Naive thymus-derived CD4-positive, alpha-beta T cell (primary cell): ENCODE data around the gene C1orf50. TPM values are rescaled to one million over a fixed set of nuclear protein-coding genes. Genes with fewer than 3 reads are reported as not detected.

Source experiments
- ATAC-seq: fragments of 150-1000 bp; cut with Tn5 transposase; 2 replicates; pipeline ENCODE4 v1.10.0; 2021; ENCODE audit warnings: mild to moderate bottlenecking, moderate library complexity
- CTCF ChIA-PET: fragments of 350-600 bp; sonication (Branson Sonifier 250); formaldehyde crosslinking; loops from one replicate; lab custom pipeline; 2021; ENCODE audit warnings: antibody characterized with exemption; lab: Charles Lee
- POLR2A ChIA-PET: fragments of 350-600 bp; sonication (Branson Sonifier 250); formaldehyde crosslinking; loops from one replicate; lab custom pipeline; 2021; ENCODE audit warnings: antibody characterized with exemption, inconsistent platforms; lab: Charles Lee
- DNase-seq, 9 donors: peaks; one replicate each; pipeline versions ENCODE4 v3.0.0 to v3.0.0-alpha.2; 2020 to 2022; ENCODE audit warnings: mixed read lengths in 1 of 9
- H3K27ac ChIP-seq: one replicate; pipeline ENCODE4 v1.7.0; 2013; ENCODE audit warnings: mild to moderate bottlenecking, low read depth, low read length, moderate library complexity
- H3K27me3 ChIP-seq, 2 donors: one replicate each; pipeline ENCODE4 v1.7.0; 2013; ENCODE audit warnings: low read length in 2 of 2, mild to moderate bottlenecking in 2 of 2, moderate library complexity in 2 of 2; ENCODE audit not compliant: control insufficient read depth in 2 of 2, insufficient read depth in 2 of 2
- H3K36me3 ChIP-seq, 3 experiments: 1 replicate in 2 of 3; 2 replicates in 1 of 3; pipeline ENCODE4 v1.7.0; 2013; ENCODE audit warnings: low read length in 3 of 3, mild to moderate bottlenecking in 3 of 3, moderate library complexity in 1 of 3; ENCODE audit not compliant: insufficient read depth in 3 of 3, control insufficient read depth in 2 of 3
- H3K4me1 ChIP-seq, 2 donors: one replicate each; pipeline ENCODE4 v1.7.0; 2013; ENCODE audit warnings: low read length in 2 of 2, mild to moderate bottlenecking in 2 of 2, moderate library complexity in 1 of 2; ENCODE audit not compliant: control insufficient read depth in 2 of 2, insufficient read depth in 2 of 2
- H3K4me3 ChIP-seq: 2 replicates; pipeline ENCODE4 v1.7.0; 2013; ENCODE audit warnings: mild to moderate bottlenecking, low read length
- H3K9me3 ChIP-seq, 3 experiments: 1 replicate in 2 of 3; 2 replicates in 1 of 3; pipeline ENCODE4 v1.7.0; 2013; ENCODE audit warnings: low read length in 3 of 3; ENCODE audit not compliant: control insufficient read depth in 2 of 3
- H3K27ac Mint-ChIP-seq, 9 donors: one replicate each; pipeline ENCODE4 v1.8.0; 2020 to 2022; ENCODE audit warnings: mixed read lengths in 9 of 9, mild to moderate bottlenecking in 8 of 9, moderate library complexity in 5 of 9, inconsistent platforms in 2 of 9
- H3K27me3 Mint-ChIP-seq, 5 donors: one replicate each; pipeline ENCODE4 v1.8.0; 2021 to 2022; ENCODE audit warnings: mixed read lengths in 5 of 5, mild to moderate bottlenecking in 1 of 5
- H3K36me3 Mint-ChIP-seq, 5 donors: one replicate each; pipeline ENCODE4 v1.8.0; 2020 to 2022; ENCODE audit warnings: mixed read lengths in 5 of 5, mild to moderate bottlenecking in 3 of 5, inconsistent platforms in 1 of 5
- H3K4me1 Mint-ChIP-seq, 7 donors: one replicate each; pipeline ENCODE4 v1.8.0; 2020 to 2022; ENCODE audit warnings: mixed read lengths in 7 of 7, mild to moderate bottlenecking in 3 of 7, inconsistent platforms in 1 of 7
- H3K4me3 Mint-ChIP-seq, 10 donors: one replicate each; pipeline ENCODE4 v1.8.0; 2020 to 2022; ENCODE audit warnings: mild to moderate bottlenecking in 10 of 10, mixed read lengths in 10 of 10, moderate library complexity in 6 of 10, inconsistent platforms in 2 of 10
- H3K9me3 Mint-ChIP-seq, 11 donors: one replicate each; pipeline ENCODE4 v1.8.0; 2020 to 2022; ENCODE audit warnings: mixed read lengths in 11 of 11, mild to moderate bottlenecking in 4 of 11, inconsistent platforms in 1 of 11, moderate library complexity in 1 of 11
- intact Hi-C, 2 donors: fragments of 100-400 bp; cut with micrococcal nuclease; formaldehyde crosslinking; loops; one replicate each; pipeline ENCODE4 v1.15.1; 2023
- polyA plus RNA-seq, 2 donors: library from polyadenylated mRNA; unstranded; fragments of 300-500 nt; fragmentation: Illumina TruSeq; gene quantifications; one replicate each; pipeline ENCODE4 v1.2.3, GENCODE V29; 2021
- total RNA-seq, 6 experiments: library from RNA in 5 of 6; stranded (reverse) in 5 of 6; gene quantifications; 1 replicate in 5 of 6; 2 replicates in 1 of 6; pipeline ENCODE4 v1.2.3 and lab custom pipeline; 2021 to 2026

C1orf50 gene
- total and polyA plus RNA-seq, 7 experiments from 2014 or later, result 3.4 to 20.8 (median 14.2) TPM

DNA sequence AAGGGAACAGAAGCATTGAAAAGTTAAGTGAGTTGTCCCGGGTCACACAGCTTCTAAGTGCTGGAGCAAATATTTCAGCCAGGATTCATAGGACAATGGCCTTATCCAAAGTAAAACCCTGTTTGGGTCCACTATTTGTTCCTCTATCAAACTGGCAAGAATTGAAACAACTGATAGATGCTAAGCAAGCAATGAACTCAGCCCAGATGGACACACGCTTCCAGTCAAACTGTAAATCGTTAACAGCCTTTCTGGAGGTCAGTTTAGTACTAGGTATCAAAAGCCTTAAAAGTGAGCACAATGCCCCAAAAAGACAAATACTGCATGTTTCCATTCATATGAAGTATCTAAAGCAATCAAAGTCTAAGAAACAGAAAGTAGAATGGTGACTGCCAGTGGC is 50.9 kb downstream of the C1orf50 start:
- ChIA-PET POLR2A (interaction anchor here (0.7 to 3.5 kb wide), 4 partner anchors 10 to 141 kb away, joined by 3 to 50 read pairs (median 18); partner anchors contain the start of genes C1orf50, P3H1 and ZNF691), CTCF (no interaction called here)
- DNase-seq, result no peak
- Histone ChIP-seq H3K4me1 (peaks cover 6 to 10% of the 10 kb centered on the region in 2 donors), H3K9me3 (no peaks in the 10 kb centered on the region), H3K36me3 (no peaks in the 10 kb centered on the region), H3K4me3 (no peak overlapping the region), H3K27ac (no peak overlapping the region), H3K27me3 (no peaks in the 10 kb centered on the region)
- Mint-ChIP-seq H3K4me3 (peak overlapping the region; percentile 12 to 84 (median 77)), H3K27ac (peak overlapping the region in 3 of 9 donors; percentile 7 to 86 (median 31)), H3K27me3 (peaks cover 0 to 10% (median 0%) of the 10 kb centered on the region in 5 donors), H3K36me3 (peaks cover 0 to 9% (median 7%) of the 10 kb centered on the region in 5 donors), H3K9me3 (no peaks in the 10 kb centered on the region), H3K4me1 (peaks cover 19 to 35% (median 29%) of the 10 kb centered on the region in 7 donors)
- no peak for ATAC-seq
- intact Hi-C loops, result loop anchor here (1.0 to 5.0 kb wide), 13 partner anchors 28 to 1956 kb away; partner anchors contain the start of genes CFAP57 (in 2 of the 2), EBNA1BP2 (in 2 of the 2), SLC2A1 (in 2 of the 2) and ZNF691 (in 2 of the 2)

DNA sequence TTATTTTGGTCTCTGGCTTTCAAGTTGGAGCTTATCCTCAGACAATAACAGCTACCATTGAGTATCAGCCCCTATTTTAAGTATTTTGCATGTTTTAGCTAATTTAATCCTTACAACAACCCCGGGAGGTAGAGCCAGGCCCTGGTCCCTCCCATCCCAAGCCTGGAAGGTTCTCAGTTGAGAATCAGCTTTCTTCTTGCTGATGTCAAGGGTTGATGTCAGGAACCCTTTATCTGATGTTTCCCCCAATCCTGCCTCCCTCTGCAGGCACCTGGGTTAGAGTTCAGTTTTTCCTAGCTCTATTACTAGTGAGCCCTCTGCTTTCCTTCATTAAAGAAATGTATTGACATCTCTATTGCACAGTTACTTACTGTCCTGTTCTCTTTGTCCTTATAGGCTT is 53.8 kb downstream of the C1orf50 start:
- ChIA-PET CTCF (interaction anchor here (0.6 kb wide), 1 partner anchor 92 kb away, joined by 3 read pairs; no protein-coding TSS in a partner anchor), POLR2A (interaction anchor here (0.7 to 1.6 kb wide), 2 partner anchors 26 to 31 kb away, joined by 3 to 7 read pairs; partner anchors contain the start of gene ZNF691)
- Histone ChIP-seq H3K4me3 (no peak overlapping the region), H3K27me3 (no peaks in the 10 kb centered on the region), H3K36me3 (no peaks in the 10 kb centered on the region), H3K9me3 (no peaks in the 10 kb centered on the region), H3K4me1 (peaks cover 4 to 8% of the 10 kb centered on the region in 2 donors), H3K27ac (no peak overlapping the region)
- H3K4me3 Mint-ChIP-seq, result peak overlapping the region in 1 of 10 donors; percentile 29
- H3K27ac Mint-ChIP-seq, result peak overlapping the region in 1 of 9 donors; percentile 67
- intact Hi-C loops, result no loop called here
- no peaks in the 10 kb centered on the region for H3K9me3 Mint-ChIP-seq
- DNase-seq, result no peak
- no peak for ATAC-seq
- peaks cover 0 to 4% (median 4%) of the 10 kb centered on the region in 5 donors for H3K36me3 Mint-ChIP-seq
- peaks cover 0 to 10% (median 0%) of the 10 kb centered on the region in 5 donors for H3K27me3 Mint-ChIP-seq
- H3K4me1 Mint-ChIP-seq, result peaks cover 19 to 33% (median 27%) of the 10 kb centered on the region in 7 donors

DNA sequence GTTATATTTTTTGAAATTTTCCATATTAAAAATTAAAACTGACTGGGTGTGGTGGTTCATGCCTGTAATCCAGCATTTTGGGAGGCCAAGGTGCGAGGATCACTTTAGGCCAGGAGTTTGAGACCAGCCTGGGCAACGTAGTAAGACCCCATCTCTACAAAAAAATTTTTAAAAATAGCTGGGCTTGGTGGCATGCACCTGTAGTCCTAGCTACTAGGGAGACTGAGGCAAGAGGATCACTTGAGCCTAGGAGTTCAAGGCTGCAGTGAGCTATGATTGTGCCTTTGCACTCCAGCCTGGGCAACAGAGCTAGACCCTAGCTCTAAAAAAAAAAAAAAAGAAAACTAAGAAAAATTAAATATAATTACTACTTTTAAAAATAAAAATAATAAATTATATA is 54.6 kb downstream of the C1orf50 start:
- Histone ChIP-seq H3K27ac (no peak overlapping the region), H3K27me3 (no peaks in the 10 kb centered on the region), H3K4me3 (no peak overlapping the region), H3K9me3 (no peaks in the 10 kb centered on the region), H3K36me3 (no peaks in the 10 kb centered on the region), H3K4me1 (no peaks in the 10 kb centered on the region)
- POLR2A ChIA-PET, result interaction anchor here (0.7 to 1.6 kb wide), 2 partner anchors 25 to 55 kb away, joined by 3 to 7 read pairs; partner anchors contain the start of genes C1orf50, P3H1 and ZNF691
- Mint-ChIP-seq H3K4me1 (peaks cover 12 to 25% (median 18%) of the 10 kb centered on the region in 7 donors), H3K27me3 (peaks cover 0 to 10% (median 0%) of the 10 kb centered on the region in 5 donors), H3K9me3 (no peaks in the 10 kb centered on the region), H3K36me3 (peaks cover 0 to 4% (median 4%) of the 10 kb centered on the region in 5 donors), H3K27ac (no peak overlapping the region), H3K4me3 (no peak overlapping the region)
- intact Hi-C loops, result no loop called here
- ATAC-seq (no peak), DNase-seq (no peak)
- CTCF ChIA-PET, result no interaction called here

DNA sequence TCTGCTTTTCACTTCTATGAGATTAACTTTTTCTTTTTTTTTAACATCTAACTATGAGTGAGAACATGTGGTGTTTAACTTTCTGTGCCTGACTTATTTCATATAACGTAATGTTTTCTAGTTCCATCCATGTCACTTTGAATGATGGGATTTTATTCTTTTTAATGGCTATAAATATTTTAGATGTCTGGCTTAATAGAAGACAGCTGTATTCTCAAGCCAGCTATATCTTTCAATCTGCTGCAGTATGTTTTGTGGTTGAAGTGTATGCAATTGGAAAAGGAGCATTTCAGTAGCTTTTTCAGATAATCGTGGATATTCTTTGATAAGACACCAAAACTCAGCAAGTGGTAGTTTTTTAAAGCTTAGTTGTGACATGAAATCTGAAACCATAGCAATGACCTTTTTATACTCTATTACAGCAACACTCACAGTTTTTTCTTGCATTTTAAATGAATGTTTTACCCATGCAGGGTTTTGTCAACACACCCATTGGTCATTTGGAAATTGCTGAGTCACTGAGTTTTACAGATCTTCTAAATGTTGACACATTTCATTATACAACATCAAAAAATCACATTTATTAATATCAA is 55.8 kb downstream of the C1orf50 start:
- Histone ChIP-seq H3K27me3 (no peaks in the 10 kb centered on the region), H3K27ac (no peak overlapping the region), H3K4me1 (no peaks in the 10 kb centered on the region), H3K9me3 (no peaks in the 10 kb centered on the region), H3K36me3 (no peaks in the 10 kb centered on the region), H3K4me3 (no peak overlapping the region)
- CTCF ChIA-PET, result interaction anchor here (0.6 kb wide), 1 partner anchor 96 kb away, joined by 3 read pairs; no protein-coding TSS in a partner anchor
- intact Hi-C loops, result no loop called here
- POLR2A ChIA-PET, result no interaction called here
- no peak overlapping the region for H3K27ac Mint-ChIP-seq
- H3K9me3 Mint-ChIP-seq, result no peaks in the 10 kb centered on the region
- ATAC-seq, result no peak
- no peak overlapping the region for H3K4me3 Mint-ChIP-seq
- H3K4me1 Mint-ChIP-seq, result peaks cover 7 to 24% (median 12%) of the 10 kb centered on the region in 7 donors
- H3K36me3 Mint-ChIP-seq, result peaks cover 0 to 7% (median 4%) of the 10 kb centered on the region in 5 donors
- no peak for DNase-seq
- peaks cover 0 to 10% (median 0%) of the 10 kb centered on the region in 5 donors for H3K27me3 Mint-ChIP-seq

DNA sequence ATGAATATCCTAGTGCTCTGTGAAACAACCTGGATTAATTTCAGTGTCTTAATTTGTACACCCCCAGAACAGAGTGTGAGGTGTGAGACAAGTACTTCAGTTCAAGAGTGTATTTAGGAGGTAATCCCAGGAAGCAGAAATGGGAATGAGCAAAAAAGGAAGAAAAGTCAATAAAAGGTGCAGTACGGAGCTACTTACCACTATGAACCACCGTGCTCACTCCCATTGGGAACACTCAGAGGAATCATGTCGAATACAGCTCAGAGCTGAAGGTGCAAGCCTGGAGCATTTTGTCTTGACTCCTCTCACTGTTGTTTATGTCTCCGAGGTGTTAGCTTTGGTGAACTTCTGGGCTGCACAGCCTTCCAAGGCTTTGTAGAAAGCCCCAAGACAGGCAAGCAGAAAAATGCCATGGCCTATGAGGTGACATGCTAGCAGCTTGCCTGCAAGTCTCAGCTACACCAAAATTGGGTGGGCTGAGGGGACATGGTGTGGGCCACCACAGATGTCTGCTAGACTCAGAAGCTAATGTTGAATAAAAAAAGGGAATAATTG is 57.5 kb downstream of the C1orf50 start:
- Mint-ChIP-seq H3K4me1 (peaks cover 0 to 12% (median 6%) of the 10 kb centered on the region in 7 donors), H3K27me3 (peaks cover 0 to 9% (median 0%) of the 10 kb centered on the region in 5 donors), H3K9me3 (no peaks in the 10 kb centered on the region), H3K27ac (no peak overlapping the region), H3K36me3 (peaks cover 0 to 13% (median 4%) of the 10 kb centered on the region in 5 donors), H3K4me3 (no peak overlapping the region)
- Histone ChIP-seq H3K4me3 (no peak overlapping the region), H3K36me3 (no peaks in the 10 kb centered on the region), H3K4me1 (no peaks in the 10 kb centered on the region), H3K9me3 (no peaks in the 10 kb centered on the region), H3K27me3 (no peaks in the 10 kb centered on the region), H3K27ac (no peak overlapping the region)
- ChIA-PET CTCF (interaction anchor here (0.7 kb wide), 1 partner anchor 23 kb away, joined by 4 read pairs; no protein-coding TSS in a partner anchor), POLR2A (interaction anchor here (1.3 kb wide), 2 partner anchors 8 to 22 kb away, joined by 4 read pairs; partner anchors contain the start of gene ZNF691)
- no peak for DNase-seq
- intact Hi-C loops, result no loop called here
- ATAC-seq, result no peak

DNA sequence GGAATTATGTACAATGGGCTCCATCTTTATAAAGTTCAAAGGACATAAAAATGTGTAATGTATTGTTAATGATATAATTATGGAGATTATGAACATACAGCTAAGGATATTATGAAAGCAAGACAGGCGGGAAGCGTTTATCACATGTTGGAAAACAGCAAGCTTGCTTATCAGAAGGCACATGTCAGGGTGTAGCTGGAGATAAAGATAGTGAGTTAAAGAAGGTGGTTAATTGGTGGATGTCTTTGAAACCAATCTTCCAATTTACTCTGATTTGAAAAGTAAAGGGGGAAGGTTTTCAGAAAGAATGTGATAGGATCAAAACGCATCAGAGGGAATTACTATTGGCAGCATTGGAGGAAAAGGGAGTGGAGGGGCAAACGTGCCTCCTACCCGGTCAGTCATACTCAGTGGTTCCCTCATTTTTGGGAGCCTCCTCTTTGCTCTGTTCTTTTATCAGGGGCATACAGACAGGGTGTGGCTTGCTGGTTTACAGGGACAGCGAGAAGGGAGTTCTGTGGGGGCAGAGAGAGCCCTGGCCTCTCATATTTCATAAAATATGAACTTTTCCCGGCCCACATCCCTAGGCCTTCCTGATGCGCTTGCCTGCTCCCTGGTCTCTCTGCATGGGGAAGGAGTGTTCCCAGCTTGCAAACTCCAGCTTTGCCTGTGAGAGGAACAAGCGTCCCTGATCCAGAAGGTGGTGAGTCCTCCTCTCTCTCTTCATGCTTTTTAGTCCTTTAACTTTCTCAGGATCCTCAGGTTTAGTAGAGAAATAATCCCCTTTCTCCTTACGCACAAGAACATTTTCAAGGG is 58.2 kb downstream of the C1orf50 start:
- Mint-ChIP-seq H3K27me3 (peaks cover 0 to 6% (median 0%) of the 10 kb centered on the region in 5 donors), H3K4me3 (no peak overlapping the region), H3K27ac (no peak overlapping the region), H3K9me3 (no peaks in the 10 kb centered on the region), H3K4me1 (peaks cover 0 to 8% (median 6%) of the 10 kb centered on the region in 7 donors), H3K36me3 (peaks cover 0 to 18% (median 5%) of the 10 kb centered on the region in 5 donors)
- Histone ChIP-seq H3K36me3 (no peaks in the 10 kb centered on the region), H3K9me3 (no peaks in the 10 kb centered on the region), H3K4me1 (no peaks in the 10 kb centered on the region), H3K4me3 (no peak overlapping the region), H3K27ac (no peak overlapping the region), H3K27me3 (no peaks in the 10 kb centered on the region)
- ATAC-seq (no peak), DNase-seq (no peak)
- ChIA-PET CTCF (no interaction called here), POLR2A (interaction anchor here (1.3 kb wide), 2 partner anchors 9 to 21 kb away, joined by 4 read pairs; partner anchors contain the start of gene ZNF691)
- intact Hi-C loops, result no loop called here
